Activated B cell treated with CpG ODN at 0.5 μM for 24 hours (primary cell): ENCODE measurements around the gene DVL1. TPM values are rescaled to one million over a fixed set of nuclear protein-coding genes. Genes with fewer than 3 reads are reported as not detected.

ENCODE experiments used
- ATAC-seq: fragments of 200-7000 bp; cut with Tn5 transposase; one replicate; pipeline ENCODE4 v1.10.0; 2021; ENCODE audit warnings: low read depth, mild to moderate bottlenecking, moderate library complexity
- CTCF ChIA-PET: fragments of 350-600 bp; sonication (Branson Sonifier 250); formaldehyde crosslinking; loops from one replicate; lab custom pipeline; 2021; ENCODE audit warnings: antibody characterized with exemption; lab: Charles Lee
- POLR2A ChIA-PET: fragments of 350-600 bp; sonication (Branson Sonifier 250); formaldehyde crosslinking; loops from one replicate; lab custom pipeline; 2021; ENCODE audit warnings: antibody characterized with exemption; lab: Charles Lee
- DNase-seq: peaks from one replicate; pipeline ENCODE4 v3.0.0; 2022
- H3K27ac Mint-ChIP-seq: one replicate; pipeline ENCODE4 v1.8.0; 2020; ENCODE audit warnings: mixed read lengths
- H3K27me3 Mint-ChIP-seq: one replicate; pipeline ENCODE4 v1.8.0; 2021; ENCODE audit warnings: mixed read lengths
- H3K36me3 Mint-ChIP-seq: one replicate; pipeline ENCODE4 v1.8.0; 2021; ENCODE audit warnings: low read depth, mixed read lengths
- H3K4me1 Mint-ChIP-seq: one replicate; pipeline ENCODE4 v1.8.0; 2021; ENCODE audit warnings: mixed read lengths
- H3K4me3 Mint-ChIP-seq: one replicate; pipeline ENCODE4 v1.8.0; 2020; ENCODE audit warnings: mild to moderate bottlenecking, mixed read lengths
- H3K9me3 Mint-ChIP-seq: one replicate; pipeline ENCODE4 v1.8.0; 2020; ENCODE audit warnings: mixed read lengths
- CTCF ChIP-seq: fragments of 200-600 bp; IDR thresholded peaks from one replicate; pipeline ENCODE4 v1.8.0; 2022; ENCODE audit warnings: antibody characterized with exemption, mild to moderate bottlenecking
- intact Hi-C: fragments of 100-400 bp; cut with micrococcal nuclease; formaldehyde crosslinking; loops from one replicate; pipeline ENCODE4 v1.15.1; 2024
- total RNA-seq: library from RNA; stranded (reverse); gene quantifications from 2 replicates; pipeline ENCODE4 v1.2.3, GENCODE V29; 2022

The DVL1 gene
- total RNA-seq, 1 donor from 2014 or later: 29.3 TPM

GRCh38 chr1:1302951-1303509 is 46.2 kb downstream of the DVL1 start:
- H3K27me3 Mint-ChIP-seq: no peaks in the 10 kb centered on the region
- ATAC-seq (no peak), DNase-seq (no peak)
- no peaks in the 10 kb centered on the region for H3K36me3 Mint-ChIP-seq
- H3K27ac Mint-ChIP-seq: no peak overlapping the region
- POLR2A ChIA-PET: interaction anchor here (0.6 kb wide), 2 partner anchors 48 to 63 kb away, joined by 3 to 4 read pairs; no protein-coding TSS in a partner anchor
- peaks cover 31% of the 10 kb centered on the region for H3K4me1 Mint-ChIP-seq
- no peak for TF ChIP-seq CTCF
- intact Hi-C loops: loop anchor here (10.0 kb wide), 1 partner anchor 592 kb away; the partner anchor contains the start of gene GNB1
- CTCF ChIA-PET: interaction anchor here (1.2 kb wide), 1 partner anchor 11 kb away, joined by 3 read pairs; no protein-coding TSS in a partner anchor
- H3K4me3 Mint-ChIP-seq: no peak overlapping the region
- no peaks in the 10 kb centered on the region for H3K9me3 Mint-ChIP-seq

GRCh38 chr1:1302006-1302430 is 47.2 kb downstream of the DVL1 start:
- ATAC-seq (no peak), DNase-seq (no peak)
- Mint-ChIP-seq H3K4me3 (no peak overlapping the region), H3K27ac (no peak overlapping the region), H3K36me3 (no peaks in the 10 kb centered on the region), H3K4me1 (peaks cover 28% of the 10 kb centered on the region), H3K9me3 (no peaks in the 10 kb centered on the region), H3K27me3 (no peaks in the 10 kb centered on the region)
- TF ChIP-seq CTCF: no peak
- intact Hi-C loops: loop anchor here (10.0 kb wide), 1 partner anchor 593 kb away; the partner anchor contains the start of gene GNB1
- POLR2A ChIA-PET: no interaction called here
- CTCF ChIA-PET: no interaction called here

DNA sequence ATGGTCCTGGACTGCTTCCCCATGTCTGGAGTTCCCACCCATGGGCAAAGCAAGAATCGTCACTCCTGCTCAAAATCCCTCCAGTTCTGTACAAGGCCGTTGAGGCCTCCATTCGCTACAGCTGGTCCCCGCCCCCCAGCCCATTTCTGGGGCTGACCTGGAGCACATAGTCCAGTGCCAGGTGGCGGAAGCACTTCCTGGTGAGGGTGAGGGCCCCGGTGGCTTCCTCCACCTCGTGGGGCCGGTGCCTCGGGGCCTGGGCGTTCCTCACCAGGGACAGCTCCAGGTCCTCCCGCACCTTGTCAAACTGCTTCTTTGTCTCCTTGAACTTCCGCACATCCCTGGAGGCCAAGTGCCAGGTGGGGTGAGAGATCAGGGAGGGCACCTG is 48.9 kb downstream of the DVL1 start:
- CTCF ChIA-PET: interaction anchor here (1.0 kb wide), 1 partner anchor 267 kb away, joined by 3 read pairs; no protein-coding TSS in a partner anchor
- Mint-ChIP-seq H3K4me3 (no peak overlapping the region), H3K27me3 (no peaks in the 10 kb centered on the region), H3K4me1 (peaks cover 11% of the 10 kb centered on the region), H3K9me3 (no peaks in the 10 kb centered on the region), H3K36me3 (no peaks in the 10 kb centered on the region), H3K27ac (no peak overlapping the region)
- no peak for ATAC-seq
- POLR2A ChIA-PET: no interaction called here
- intact Hi-C loops: loop anchor here (10.0 kb wide), 1 partner anchor 594 kb away; the partner anchor contains the start of gene GNB1
- DNase-seq: no peak
- no peak for TF ChIP-seq CTCF

- no peak overlapping the region for H3K4me3 Mint-ChIP-seq
- H3K27ac Mint-ChIP-seq: no peak overlapping the region
- H3K4me1 Mint-ChIP-seq: peaks cover 7% of the 10 kb centered on the region
- H3K36me3 Mint-ChIP-seq: no peaks in the 10 kb centered on the region
- H3K27me3 Mint-ChIP-seq: no peaks in the 10 kb centered on the region
- TF ChIP-seq CTCF: no peak
- POLR2A ChIA-PET: no interaction called here
- intact Hi-C loops: loop anchor here (10.0 kb wide), 1 partner anchor 595 kb away; the partner anchor contains the start of gene GNB1
- CTCF ChIA-PET: interaction anchor here (1.0 kb wide), 1 partner anchor 266 kb away, joined by 3 read pairs; no protein-coding TSS in a partner anchor
- no peaks in the 10 kb centered on the region for H3K9me3 Mint-ChIP-seq
- ATAC-seq: peak; percentile 54
- no peak for DNase-seq
Measured at GRCh38 chr1:1299686-1300351, 49.4 kb downstream of the DVL1 start.
